Cardiac muscle cell (in vitro differentiated cells and primary cell): ENCODE results near the gene GSK3A. TPM values are rescaled to one million over a fixed set of nuclear protein-coding genes. Genes with fewer than 3 reads are reported as not detected.
A peak's percentile ranks its signal among the peaks of the same experiment; 100 is the strongest.

ENCODE experiments used
- DNase-seq, 2 donors: peaks; one replicate each; pipeline versions ENCODE4 v3.0.0 to v3.0.0-alpha.2; 2010 to 2017; ENCODE audit warnings: low read depth in 1 of 2, low spot score in 1 of 2
- H3K27ac ChIP-seq: fragments of 200-600 bp; sonication (generic); 2 replicates; pipeline ENCODE4 v1.5.1; 2016
- H3K27me3 ChIP-seq: fragments of 200-600 bp; sonication (generic); 2 replicates; pipeline ENCODE4 v1.6.0; 2016; ENCODE audit warnings: control low read depth
- H3K36me3 ChIP-seq: fragments of 200-600 bp; sonication (generic); 2 replicates; pipeline ENCODE4 v1.5.1; 2016; ENCODE audit warnings: control low read depth
- H3K4me1 ChIP-seq: fragments of 200-600 bp; sonication (generic); 2 replicates; pipeline ENCODE4 v1.8.1; 2017; ENCODE audit warnings: low read depth, mild to moderate bottlenecking, mixed run types
- H3K4me3 ChIP-seq: fragments of 200-600 bp; sonication (generic); 2 replicates; pipeline ENCODE4 v1.5.1; 2016; ENCODE audit warnings: mild to moderate bottlenecking
- H3K9me3 ChIP-seq: fragments of 200-600 bp; sonication (generic); 2 replicates; pipeline ENCODE4 v1.5.1; 2017; ENCODE audit warnings: low read depth, mild to moderate bottlenecking, control low read depth
- polyA plus RNA-seq: library from polyadenylated mRNA; unstranded; fragments of >200 nt; fragmentation: Nextera tagmentation; extraction: Ambion mirVana; gene quantifications from 2 replicates; pipeline ENCODE4 v1.2.1, GENCODE V29; 2016
- total RNA-seq: library from RNA; depleted of rRNA; stranded (reverse); fragments of >200 nt; gene quantifications from 2 replicates; pipeline ENCODE4 v1.2.3, GENCODE V29; 2016
- TF ChIP-seq, protein P1 (sequence below): IDR thresholded peaks from 2 replicates; pipeline ENCODE4 v1.5.1; 2012; ENCODE audit warnings: low read depth, mild to moderate bottlenecking, low read length

Gene GSK3A
- total and polyA plus RNA-seq, 2 experiments from 2014 or later, result 28.0 to 40.2 TPM

DNA sequence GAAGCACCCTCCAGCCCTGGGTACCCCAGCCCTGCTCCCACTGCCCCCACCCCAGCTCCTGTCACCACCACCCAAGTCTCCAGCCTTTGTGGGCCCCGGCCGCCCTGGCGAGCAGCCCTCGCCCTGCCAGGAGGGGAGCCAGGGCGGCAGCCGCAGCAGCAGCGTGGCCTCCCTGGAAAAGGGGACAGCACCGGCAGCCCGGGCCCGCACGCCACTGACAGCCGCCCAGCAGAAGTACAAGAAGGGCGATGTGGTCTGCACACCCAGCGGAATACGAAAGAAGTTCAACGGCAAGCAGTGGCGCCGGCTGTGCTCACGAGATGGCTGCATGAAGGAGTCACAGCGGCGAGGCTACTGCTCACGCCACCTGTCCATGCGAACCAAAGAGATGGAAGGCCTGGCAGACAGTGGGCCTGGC, 30.6 kb upstream of the GSK3A start:
- Histone ChIP-seq H3K4me3 (no peak overlapping the region), H3K36me3 (no peaks in the 10 kb centered on the region), H3K27ac (no peak overlapping the region), H3K27me3 (no peaks in the 10 kb centered on the region), H3K4me1 (peaks cover 14% of the 10 kb centered on the region), H3K9me3 (no peaks in the 10 kb centered on the region)
- DNase-seq, result no peak
- TF ChIP-seq, protein P1, sequence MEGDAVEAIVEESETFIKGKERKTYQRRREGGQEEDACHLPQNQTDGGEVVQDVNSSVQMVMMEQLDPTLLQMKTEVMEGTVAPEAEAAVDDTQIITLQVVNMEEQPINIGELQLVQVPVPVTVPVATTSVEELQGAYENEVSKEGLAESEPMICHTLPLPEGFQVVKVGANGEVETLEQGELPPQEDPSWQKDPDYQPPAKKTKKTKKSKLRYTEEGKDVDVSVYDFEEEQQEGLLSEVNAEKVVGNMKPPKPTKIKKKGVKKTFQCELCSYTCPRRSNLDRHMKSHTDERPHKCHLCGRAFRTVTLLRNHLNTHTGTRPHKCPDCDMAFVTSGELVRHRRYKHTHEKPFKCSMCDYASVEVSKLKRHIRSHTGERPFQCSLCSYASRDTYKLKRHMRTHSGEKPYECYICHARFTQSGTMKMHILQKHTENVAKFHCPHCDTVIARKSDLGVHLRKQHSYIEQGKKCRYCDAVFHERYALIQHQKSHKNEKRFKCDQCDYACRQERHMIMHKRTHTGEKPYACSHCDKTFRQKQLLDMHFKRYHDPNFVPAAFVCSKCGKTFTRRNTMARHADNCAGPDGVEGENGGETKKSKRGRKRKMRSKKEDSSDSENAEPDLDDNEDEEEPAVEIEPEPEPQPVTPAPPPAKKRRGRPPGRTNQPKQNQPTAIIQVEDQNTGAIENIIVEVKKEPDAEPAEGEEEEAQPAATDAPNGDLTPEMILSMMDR, result no peak

DNA sequence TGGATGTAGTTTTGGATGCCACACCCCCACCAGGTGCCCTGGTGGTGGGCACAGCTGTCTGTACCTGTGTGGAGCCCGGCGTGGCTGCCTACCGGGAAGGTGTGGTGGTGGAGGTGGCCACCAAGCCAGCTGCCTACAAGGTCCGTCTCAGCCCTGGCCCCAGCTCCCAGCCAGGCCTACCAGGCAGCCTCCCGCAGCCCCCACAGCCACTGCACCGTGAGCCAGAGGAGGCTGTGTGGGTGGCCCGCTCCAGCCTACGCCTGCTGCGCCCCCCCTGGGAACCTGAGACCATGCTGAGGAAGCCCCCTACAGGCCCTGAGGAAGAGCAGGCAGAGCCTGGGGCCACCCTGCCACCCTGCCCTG, 30.1 kb upstream of the GSK3A start:
- H3K27ac ChIP-seq, result no peak overlapping the region
- TF ChIP-seq, protein P1, result no peak

DNA sequence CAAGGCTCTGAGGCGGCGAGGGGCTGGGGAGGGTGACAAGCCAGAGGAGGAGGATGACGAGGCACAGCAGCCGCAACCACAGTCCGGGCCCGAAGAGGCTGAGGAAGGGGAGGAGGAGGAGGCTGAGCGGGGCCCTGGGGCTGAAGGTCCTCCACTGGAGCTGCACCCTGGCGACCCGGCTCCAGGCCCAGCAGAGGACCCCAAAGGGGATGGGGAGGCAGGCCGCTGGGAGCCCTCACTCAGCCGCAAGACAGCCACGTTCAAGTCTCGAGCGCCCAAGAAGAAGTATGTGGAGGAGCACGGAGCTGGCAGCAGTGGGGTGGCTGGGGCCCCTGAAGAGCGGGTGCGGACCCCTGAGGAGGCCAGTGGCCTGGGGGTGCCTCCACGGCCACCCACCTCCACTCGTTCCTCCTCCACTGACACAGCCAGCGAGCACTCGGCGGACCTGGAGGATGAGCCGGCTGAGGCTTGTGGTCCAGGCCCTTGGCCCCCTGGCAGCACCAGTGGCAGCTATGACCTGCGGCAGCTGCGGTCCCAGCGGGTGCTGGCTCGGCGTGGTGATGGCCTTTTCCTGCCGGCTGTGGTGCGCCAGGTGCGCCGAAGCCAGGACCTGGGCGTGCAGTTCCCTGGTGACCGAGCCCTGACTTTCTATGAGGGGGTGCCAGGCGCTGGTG, 29.6 kb upstream of the GSK3A start:
- H3K9me3 ChIP-seq, result no peaks in the 10 kb centered on the region
- DNase-seq, result no peak

More for the DNA sequence above, 30.1 kb upstream of the GSK3A start:
- no peak overlapping the region for H3K4me3 ChIP-seq
- H3K4me1 ChIP-seq, result peaks cover 9% of the 10 kb centered on the region
- no peak for DNase-seq
- H3K27me3 ChIP-seq, result no peaks in the 10 kb centered on the region
- H3K9me3 ChIP-seq, result no peaks in the 10 kb centered on the region
- H3K36me3 ChIP-seq, result no peaks in the 10 kb centered on the region

DNA sequence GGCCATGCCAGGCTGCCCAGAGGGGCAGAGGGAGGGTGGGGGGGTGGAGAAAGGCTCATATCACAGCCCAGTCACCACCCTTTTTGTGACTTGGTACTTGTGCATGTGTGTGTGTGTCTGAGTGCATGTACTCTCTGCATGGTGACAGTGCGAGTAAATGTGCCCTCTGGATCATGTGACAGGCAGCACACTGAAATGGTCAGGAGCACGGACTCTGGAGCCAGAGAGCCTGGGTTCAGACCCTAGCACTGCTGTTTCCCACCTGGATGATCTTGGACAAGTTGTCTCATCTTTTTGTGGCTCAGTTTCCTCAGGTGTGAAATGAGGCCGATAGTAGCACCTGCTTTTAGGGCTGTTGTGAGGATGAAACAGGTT, 28.6 kb upstream of the GSK3A start:
- peak overlapping the region; percentile 87 for H3K27ac ChIP-seq
- TF ChIP-seq, protein P1, result no peak
- no peak overlapping the region for H3K4me3 ChIP-seq

More for the DNA sequence above, 29.6 kb upstream of the GSK3A start:
- Histone ChIP-seq H3K4me3 (no peak overlapping the region), H3K27me3 (no peaks in the 10 kb centered on the region), H3K4me1 (peaks cover 6% of the 10 kb centered on the region), H3K27ac (no peak overlapping the region), H3K36me3 (no peaks in the 10 kb centered on the region)
- TF ChIP-seq, protein P1, result no peak

DNA sequence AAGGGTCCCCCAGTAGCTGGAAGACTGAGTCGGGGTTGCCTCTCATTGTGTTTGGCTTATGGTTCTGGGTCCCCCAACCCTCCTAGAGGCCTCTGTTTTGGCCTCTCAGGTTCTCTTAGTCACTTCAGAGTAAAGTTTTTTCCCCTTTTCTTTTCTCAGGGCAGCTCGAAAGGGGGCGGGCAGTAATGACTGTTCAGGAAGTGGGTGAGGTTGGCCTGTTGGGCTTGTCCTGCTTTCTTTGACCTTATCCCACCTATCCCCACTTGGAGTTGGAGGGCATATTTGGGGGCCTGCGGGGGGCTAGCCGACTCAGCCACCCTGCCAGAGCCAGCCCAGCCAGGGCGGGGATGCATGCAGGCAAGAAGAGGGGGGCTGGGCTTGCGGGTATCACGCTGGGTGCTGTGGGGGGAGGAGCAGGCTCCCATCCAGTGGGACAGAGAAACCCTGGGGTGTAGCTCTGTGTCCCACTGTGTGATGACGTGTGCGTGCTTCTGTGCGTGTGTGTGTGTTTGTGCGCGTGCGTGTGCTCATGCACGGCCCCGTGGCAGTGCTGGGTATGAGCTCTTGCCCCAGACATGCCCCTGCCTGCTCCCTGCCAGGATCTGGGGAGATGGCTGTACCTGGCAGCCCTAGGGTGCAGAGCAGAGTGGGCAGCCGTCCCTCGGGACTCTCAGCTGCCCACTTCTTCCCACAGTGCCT, 28.1 kb upstream of the GSK3A start:
- Histone ChIP-seq H3K4me1 (peaks cover 6% of the 10 kb centered on the region), H3K4me3 (peak overlapping the region; percentile 60), H3K9me3 (no peaks in the 10 kb centered on the region), H3K36me3 (no peaks in the 10 kb centered on the region), H3K27ac (peak overlapping the region; percentile 87), H3K27me3 (no peaks in the 10 kb centered on the region)
- TF ChIP-seq, protein P1, result no peak
- peak in 1 of 2 donors; percentile 55 for DNase-seq

More for the DNA sequence above, 28.6 kb upstream of the GSK3A start:
- Histone ChIP-seq H3K4me1 (peaks cover 6% of the 10 kb centered on the region), H3K27me3 (no peaks in the 10 kb centered on the region), H3K36me3 (no peaks in the 10 kb centered on the region), H3K9me3 (no peaks in the 10 kb centered on the region)
- no peak for DNase-seq
